ENCODE measurements around the gene NPM1.
A peak's percentile ranks its signal among the peaks of the same experiment; 100 is the strongest.
"Not testable (repeated sequence)": the region's sequence is repeated elsewhere in the genome, so short reads cannot be mapped to it uniquely, and the experiment has no call there.

NPM1 gene

GRCh38 chr5:171386006-171386671 lies 1.5 kb upstream of the NPM1 start:
- peak in 1 of 14 donors; percentile 4 for DNase-seq

DNA sequence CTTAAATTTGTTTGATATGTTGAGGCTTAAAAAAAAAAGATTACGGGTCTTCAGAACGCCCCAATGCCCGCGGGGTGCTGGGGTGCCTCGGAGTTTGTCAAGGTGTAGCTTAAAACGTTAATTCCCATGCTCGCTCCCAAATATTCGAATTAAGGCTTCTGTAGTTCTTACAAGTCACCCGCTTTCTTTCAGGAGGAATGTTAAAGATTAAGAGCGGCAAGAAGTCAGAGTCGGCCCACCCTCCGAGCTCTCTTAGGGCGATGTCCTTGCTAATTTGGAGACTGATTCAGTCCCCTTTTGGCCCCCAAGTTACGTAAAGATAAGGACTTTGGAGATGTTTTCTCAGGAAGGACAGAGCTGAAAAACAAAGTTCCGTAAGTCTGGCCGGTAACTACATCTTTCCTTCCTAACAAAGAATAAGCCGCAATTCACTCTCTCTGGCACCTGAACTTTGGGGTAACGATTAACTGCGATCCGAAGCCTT lies 746 bp upstream of the NPM1 start:
- peak in 2 of 14 donors; percentile 8 to 45 for DNase-seq

- peak in 13 of 14 donors; percentile 18 to 85 (median 67) for DNase-seq
Observed at GRCh38 chr5:171387970-171388815, 544 bp downstream of the NPM1 start.

DNA sequence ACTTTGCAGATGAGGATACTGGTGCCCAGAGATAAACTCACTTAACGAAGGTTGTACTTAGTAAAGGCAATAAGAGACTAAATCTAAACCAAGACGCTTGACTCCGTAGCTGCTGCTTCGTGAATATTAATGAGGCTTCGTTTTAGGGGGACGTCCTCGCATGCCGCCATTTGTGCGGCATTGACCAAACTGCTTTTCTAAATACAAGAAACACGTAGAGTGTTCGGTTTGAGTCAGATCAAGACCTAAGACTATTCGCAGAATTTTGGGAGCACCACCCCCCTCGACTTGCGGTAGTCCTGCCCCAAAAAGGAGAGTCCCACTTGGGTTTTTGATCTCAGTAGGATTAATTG lies 1.1 kb downstream of the NPM1 start:
- DNase-seq: no peak

GRCh38 chr5:171390883-171391677 lies 3.4 kb downstream of the NPM1 start:
- no peak for DNase-seq

- no peak for DNase-seq
Observed at GRCh38 chr5:171391996-171392577, 4.4 kb downstream of the NPM1 start.

- no peak for DNase-seq
Observed at GRCh38 chr5:171392585-171393159, 5.0 kb downstream of the NPM1 start.

- no peak for DNase-seq
Observed at GRCh38 chr5:171395042-171395441, 7.4 kb downstream of the NPM1 start.

DNA sequence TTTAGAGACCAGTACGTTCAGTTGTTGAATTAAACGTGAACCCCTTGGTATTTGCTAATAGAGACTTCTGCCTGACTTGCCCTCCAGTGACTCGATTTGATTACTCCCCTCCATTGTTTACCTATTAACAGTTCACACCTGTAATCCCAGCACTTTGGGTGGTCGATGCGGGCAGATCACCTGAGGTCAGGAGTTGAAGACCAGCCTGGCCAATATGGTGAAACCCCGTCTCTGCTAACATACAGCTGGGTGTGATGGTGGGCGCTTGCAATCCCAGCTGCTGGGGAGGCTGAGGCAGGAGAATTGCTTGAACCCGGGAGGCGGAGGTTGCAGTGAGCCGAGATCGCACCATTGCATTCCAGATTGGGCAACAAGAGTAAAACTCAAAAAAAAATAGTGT lies 8.9 kb downstream of the NPM1 start:
- DNase-seq: not testable (repeated sequence)

GRCh38 chr5:171397190-171397589 lies 9.5 kb downstream of the NPM1 start:
- no peak for DNase-seq

DNA sequence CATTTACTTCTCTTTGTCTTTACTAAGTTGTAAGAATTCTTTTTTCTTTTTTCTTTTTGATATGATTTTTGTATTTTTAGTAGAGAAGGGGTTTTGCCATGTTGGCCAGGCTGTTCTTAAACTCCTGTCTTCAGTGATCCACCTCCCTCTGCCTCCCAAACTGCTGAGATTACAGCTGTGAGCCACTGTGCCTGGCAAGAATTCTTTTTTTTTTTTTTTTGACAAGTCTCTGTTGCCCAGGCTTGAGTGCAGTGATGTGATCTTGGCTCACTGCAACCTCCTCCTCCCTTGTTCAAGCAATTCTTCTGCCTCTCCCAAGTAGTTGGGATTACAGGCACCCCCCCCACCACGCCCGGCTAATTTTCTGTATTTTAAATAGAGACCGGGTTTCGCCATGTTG lies 9.9 kb downstream of the NPM1 start:
- DNase-seq: no peak

- peak in 1 of 14 donors; percentile 10 for DNase-seq
Observed at GRCh38 chr5:171398660-171399059, 11.0 kb downstream of the NPM1 start.

GRCh38 chr5:171400169-171400568 lies 12.5 kb downstream of the NPM1 start:
- DNase-seq: no peak

DNA sequence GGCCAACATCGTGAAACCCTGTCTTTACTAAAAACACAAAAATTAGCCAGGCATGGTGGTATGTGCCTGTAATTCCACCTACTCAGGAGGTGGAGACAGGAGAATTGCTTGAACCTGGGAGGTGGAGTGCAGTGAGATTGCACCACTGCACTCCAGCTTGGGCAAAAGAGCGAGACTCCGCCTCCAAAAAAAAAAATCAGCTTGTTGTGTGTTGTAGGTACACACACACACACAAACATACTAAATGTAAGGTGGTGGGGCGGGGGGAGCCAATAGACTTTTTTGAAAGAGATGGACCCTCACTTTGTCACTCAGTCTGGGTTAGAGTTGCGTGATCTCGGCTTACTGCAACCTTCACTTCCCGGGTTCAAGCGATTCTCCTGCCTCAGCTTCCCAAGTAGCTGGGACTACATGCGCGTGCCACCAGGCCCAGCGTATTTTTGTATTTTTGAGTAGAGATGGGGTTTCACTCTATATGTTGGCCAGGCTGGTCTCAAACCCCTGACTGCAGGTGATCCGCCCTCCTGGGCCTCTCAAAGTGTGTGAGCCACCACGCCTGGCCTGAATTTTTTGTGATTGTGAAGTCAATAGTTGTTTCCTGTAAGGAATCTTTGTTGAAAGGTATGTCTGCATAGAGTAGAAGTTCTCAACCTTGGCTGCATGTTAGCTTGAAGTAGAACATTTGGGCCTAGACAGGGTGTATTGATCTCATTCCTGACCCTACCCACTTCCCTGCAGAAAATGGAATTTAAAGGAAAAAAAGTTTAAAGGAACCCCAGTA lies 13.7 kb downstream of the NPM1 start:
- DNase-seq: no peak

DNA sequence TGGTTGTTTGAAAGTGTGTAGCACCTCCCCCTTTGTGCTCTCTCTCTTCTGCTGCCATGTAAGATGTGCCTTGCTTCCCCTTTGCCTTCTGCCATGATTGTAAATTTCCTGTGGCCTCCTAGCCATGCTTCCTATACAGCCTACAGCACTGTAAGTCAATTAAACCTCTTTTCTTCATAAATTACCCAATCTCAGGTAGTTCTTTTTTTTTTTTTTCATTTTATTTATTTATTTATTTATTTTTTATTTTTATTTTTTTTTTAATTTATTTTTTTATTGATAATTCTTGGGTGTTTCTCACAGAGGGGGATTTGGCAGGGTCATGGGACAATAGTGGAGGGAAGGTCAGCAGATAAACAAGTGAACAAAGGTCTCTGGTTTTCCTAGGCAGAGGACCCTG lies 15.1 kb downstream of the NPM1 start:
- DNase-seq: not testable (repeated sequence)

GRCh38 chr5:171405615-171406014 lies 18.0 kb downstream of the NPM1 start:
- DNase-seq: no peak

GRCh38 chr5:171407234-171407633 lies 19.6 kb downstream of the NPM1 start:
- no peak for DNase-seq

GRCh38 chr5:171409164-171410136 lies 21.8 kb downstream of the NPM1 start:
- DNase-seq: no peak

- no peak for DNase-seq
Observed at GRCh38 chr5:171410181-171410580, 22.5 kb downstream of the NPM1 start.

DNA sequence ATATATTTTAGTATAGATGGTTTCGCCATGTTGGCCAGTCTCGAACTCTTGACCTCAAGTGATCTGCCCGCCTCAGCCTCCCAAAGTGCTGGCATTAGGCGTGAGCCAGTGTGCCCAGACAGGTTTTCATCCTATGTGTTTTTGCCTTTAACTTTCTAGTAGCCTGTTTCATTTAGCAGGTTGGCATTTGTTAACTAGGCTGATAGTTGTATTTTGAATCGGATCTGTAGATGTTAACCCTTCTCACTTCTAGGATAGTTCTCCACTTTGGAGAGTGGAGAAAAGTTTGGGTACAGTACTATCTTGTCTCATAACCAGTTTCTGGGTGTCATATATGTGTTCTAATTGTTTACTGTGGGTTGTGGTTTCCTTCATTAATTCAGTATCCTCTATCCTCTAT lies 24.5 kb downstream of the NPM1 start:
- DNase-seq: no peak
